Panc1 (cell line): Measurements from ENCODE around the gene ZNF76.

Experiments
- POLR2AphosphoS5 ChIP-seq: IDR thresholded peaks from 2 replicates; pipeline ENCODE4 v1.6.1; 2012; ENCODE audit warnings: mild to moderate bottlenecking, low read depth, low read length, moderate library complexity
- SIN3A ChIP-seq: IDR thresholded peaks from 2 replicates; pipeline ENCODE4 v1.6.1; 2012; ENCODE audit warnings: low read depth, mild to moderate bottlenecking, low read length, moderate library complexity, borderline replicate concordance; ENCODE audit not compliant: insufficient read depth
- TCF7L2 ChIP-seq: IDR thresholded peaks from 2 replicates; pipeline ENCODE4 v1.6.1; 2011; ENCODE audit warnings: mild to moderate bottlenecking, low read depth, low read length, inconsistent platforms
- TF ChIP-seq, protein P1 (sequence below): fragments of 450-650 bp; IDR thresholded peaks from 2 replicates; pipeline ENCODE4 v1.5.1; 2017; ENCODE audit warnings: mild to moderate bottlenecking

DNA sequence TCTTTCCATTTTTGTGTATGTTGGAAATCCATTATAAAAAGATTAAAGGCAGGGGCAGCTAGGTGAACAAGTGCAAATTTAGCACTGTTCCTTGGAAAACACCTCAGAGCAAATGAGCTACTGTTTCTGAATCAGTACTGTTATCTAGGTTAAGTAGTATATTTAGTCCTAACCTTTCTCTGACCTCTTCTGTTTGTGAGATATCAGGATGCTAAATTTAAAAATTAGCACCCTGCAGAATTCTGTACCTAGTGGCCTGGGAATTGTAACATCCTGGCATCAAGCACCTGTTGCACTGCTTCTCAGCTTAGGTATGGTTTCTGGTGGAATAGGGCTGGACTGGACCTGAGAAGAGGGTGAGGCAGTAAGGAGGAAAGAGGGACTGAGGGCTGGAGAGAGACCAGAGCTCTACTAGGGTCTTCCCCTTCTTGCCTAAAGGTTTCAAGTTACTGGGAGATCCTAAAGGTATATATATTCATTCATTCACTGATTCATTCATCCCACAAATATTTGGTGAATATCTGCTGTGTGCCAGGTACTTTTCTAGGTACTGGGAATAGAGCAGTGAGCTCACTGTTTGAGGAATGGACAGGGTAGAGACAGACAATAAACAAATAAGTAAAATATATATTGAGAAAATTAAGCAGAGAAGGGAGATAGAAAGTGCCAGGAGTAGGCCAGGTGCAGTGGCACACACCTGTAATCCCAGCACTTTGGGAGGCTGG, 5.2 kb downstream of the ZNF76 start:
- TF ChIP-seq, protein P1, sequence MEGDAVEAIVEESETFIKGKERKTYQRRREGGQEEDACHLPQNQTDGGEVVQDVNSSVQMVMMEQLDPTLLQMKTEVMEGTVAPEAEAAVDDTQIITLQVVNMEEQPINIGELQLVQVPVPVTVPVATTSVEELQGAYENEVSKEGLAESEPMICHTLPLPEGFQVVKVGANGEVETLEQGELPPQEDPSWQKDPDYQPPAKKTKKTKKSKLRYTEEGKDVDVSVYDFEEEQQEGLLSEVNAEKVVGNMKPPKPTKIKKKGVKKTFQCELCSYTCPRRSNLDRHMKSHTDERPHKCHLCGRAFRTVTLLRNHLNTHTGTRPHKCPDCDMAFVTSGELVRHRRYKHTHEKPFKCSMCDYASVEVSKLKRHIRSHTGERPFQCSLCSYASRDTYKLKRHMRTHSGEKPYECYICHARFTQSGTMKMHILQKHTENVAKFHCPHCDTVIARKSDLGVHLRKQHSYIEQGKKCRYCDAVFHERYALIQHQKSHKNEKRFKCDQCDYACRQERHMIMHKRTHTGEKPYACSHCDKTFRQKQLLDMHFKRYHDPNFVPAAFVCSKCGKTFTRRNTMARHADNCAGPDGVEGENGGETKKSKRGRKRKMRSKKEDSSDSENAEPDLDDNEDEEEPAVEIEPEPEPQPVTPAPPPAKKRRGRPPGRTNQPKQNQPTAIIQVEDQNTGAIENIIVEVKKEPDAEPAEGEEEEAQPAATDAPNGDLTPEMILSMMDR: no peak
- no peak for TF ChIP-seq POLR2AphosphoS5
- no peak for TF ChIP-seq TCF7L2
- TF ChIP-seq SIN3A: no peak
